IMR-90 (cell line): ENCODE results near the gene ERBB4. TPM values are rescaled to one million over a fixed set of nuclear protein-coding genes. Genes with fewer than 3 reads are reported as not detected.

Source experiments
- ATAC-seq: fragments of 200-7000 bp; cut with Tn5 transposase; 2 replicates; pipeline ENCODE4 v1.9.1; 2020; ENCODE audit warnings: low read depth, mild to moderate bottlenecking, moderate library complexity
- BruUV-seq: library from RNA; stranded (reverse); fragments of 400-500 nt; replicated peaks from 2 replicates; lab custom pipeline; 2021; lab: Mats Ljungman, UMichigan
- CTCF ChIA-PET: fragments of 300-600 bp; formaldehyde crosslinking; extraction: SDS; loops from one replicate; lab custom pipeline; 2021; ENCODE audit warnings: antibody characterized with exemption; lab: Yijun Ruan, JAX
- POLR2A ChIA-PET: fragments of 300-600 bp; sonication (Branson Sonifier 250); formaldehyde crosslinking; loops from one replicate; lab custom pipeline; 2022; ENCODE audit warnings: antibody characterized with exemption; ENCODE audit not compliant: unreplicated experiment; lab: Charles Lee
- DNase-seq: peaks from one replicate; pipeline ENCODE4 v3.0.0; 2013
- H2AFZ ChIP-seq: replicated peaks from 2 replicates; pipeline ENCODE3; 2013; ENCODE audit warnings: low read length, mild to moderate bottlenecking; ENCODE audit not compliant: poor library complexity
- H2AK5ac ChIP-seq: 2 replicates; pipeline ENCODE4 v1.6.1; 2013; ENCODE audit warnings: low read depth, low read length, inconsistent platforms
- H2AK9ac ChIP-seq: replicated peaks from 2 replicates; pipeline ENCODE3; 2013; ENCODE audit warnings: mild to moderate bottlenecking, low read depth, low read length, moderate library complexity; ENCODE audit not compliant: poor library complexity
- H2BK120ac ChIP-seq: 2 replicates; pipeline ENCODE4 v1.6.1; 2013; ENCODE audit warnings: low read depth, low read length, inconsistent platforms
- H2BK15ac ChIP-seq: 3 replicates; pipeline ENCODE4 v1.6.1; 2013; ENCODE audit warnings: low read depth, low read length, inconsistent platforms
- H2BK20ac ChIP-seq: 2 replicates; pipeline ENCODE4 v1.6.1; 2013; ENCODE audit warnings: low read depth, mild to moderate bottlenecking, inconsistent platforms, low read length, moderate library complexity
- H2BK5ac ChIP-seq: 2 replicates; pipeline ENCODE4 v1.6.1; 2013; ENCODE audit warnings: mild to moderate bottlenecking, low read depth, low read length, inconsistent platforms; ENCODE audit not compliant: poor library complexity, severe bottlenecking
- H3K14ac ChIP-seq: replicated peaks from 2 replicates; pipeline ENCODE4 v1.6.1; 2013; ENCODE audit warnings: low read depth, low read length, inconsistent platforms
- H3K18ac ChIP-seq: 2 replicates; pipeline ENCODE4 v1.6.1; 2013; ENCODE audit warnings: low read depth, low read length, control low read depth
- H3K23ac ChIP-seq: 2 replicates; pipeline ENCODE4 v1.6.1; 2013; ENCODE audit warnings: low read depth, low read length, inconsistent platforms
- H3K27ac ChIP-seq: 2 replicates; pipeline ENCODE4 v1.5.1; 2013; ENCODE audit warnings: mild to moderate bottlenecking, control low read depth, low read length; ENCODE audit not compliant: insufficient read depth
- H3K27me3 ChIP-seq: 2 replicates; pipeline ENCODE4 v1.6.1; 2013; ENCODE audit warnings: low read length; ENCODE audit not compliant: control insufficient read depth, insufficient read depth
- H3K36me3 ChIP-seq: 2 replicates; pipeline ENCODE4 v1.6.1; 2013; ENCODE audit warnings: low read length, mixed read lengths; ENCODE audit not compliant: control insufficient read depth, insufficient read depth
- H3K4ac ChIP-seq: 2 replicates; pipeline ENCODE4 v1.6.1; 2013; ENCODE audit warnings: low read depth, low read length, inconsistent platforms
- H3K4me1 ChIP-seq: 2 replicates; pipeline ENCODE4 v1.6.1; 2013; ENCODE audit warnings: low read length, mixed read lengths; ENCODE audit not compliant: control insufficient read depth, insufficient read depth
- H3K4me2 ChIP-seq: 2 replicates; pipeline ENCODE4 v1.6.1; 2013; ENCODE audit warnings: low read depth, mild to moderate bottlenecking, control low read depth, low read length, moderate library complexity
- H3K4me3 ChIP-seq: 2 replicates; pipeline ENCODE4 v1.5.1; 2013; ENCODE audit warnings: low read depth, mild to moderate bottlenecking, control low read depth, low read length, moderate library complexity; ENCODE audit not compliant: insufficient read depth
- H3K56ac ChIP-seq: 2 replicates; pipeline ENCODE4 v1.6.1; 2013; ENCODE audit warnings: low read length, inconsistent platforms; ENCODE audit not compliant: insufficient read depth; ENCODE audit errors: extremely low read depth
- H3K79me1 ChIP-seq, 2 experiments: 2 replicates each; pipeline ENCODE4 v1.6.1; 2013; ENCODE audit warnings: low read length in 2 of 2, inconsistent platforms in 1 of 2, low read depth in 1 of 2
- H3K9ac ChIP-seq: 2 replicates; pipeline ENCODE4 v1.6.1; 2013; ENCODE audit warnings: low read depth, low read length, control low read depth
- H3K9me1 ChIP-seq: 2 replicates; pipeline ENCODE4 v1.6.1; 2013; ENCODE audit warnings: low read length, inconsistent platforms; ENCODE audit not compliant: insufficient read depth
- H3K9me3 ChIP-seq: 2 replicates; pipeline ENCODE4 v1.6.1; 2013; ENCODE audit warnings: low read length; ENCODE audit not compliant: control insufficient read depth, insufficient read depth
- H4K20me1 ChIP-seq: 2 replicates; pipeline ENCODE4 v1.6.1; 2013; ENCODE audit warnings: low read length, inconsistent platforms; ENCODE audit not compliant: insufficient read depth
- H4K5ac ChIP-seq: 2 replicates; pipeline ENCODE4 v1.6.1; 2013; ENCODE audit warnings: mild to moderate bottlenecking, low read depth, low read length, control low read depth
- H4K8ac ChIP-seq, 2 experiments: 2 replicates each; pipeline ENCODE4 v1.6.1; 2013; ENCODE audit warnings: low read depth in 2 of 2, low read length in 2 of 2, control low read depth in 1 of 2, inconsistent platforms in 1 of 2
- H4K91ac ChIP-seq: 2 replicates; pipeline ENCODE4 v1.6.1; 2013; ENCODE audit warnings: low read depth, low read length, inconsistent platforms; ENCODE audit not compliant: insufficient read depth
- BHLHE40 ChIP-seq: fragments of 150-350 bp; IDR thresholded peaks from 2 replicates; pipeline ENCODE4 v1.6.1; 2016; ENCODE audit warnings: mild to moderate bottlenecking, low read depth, low read length
- CEBPB ChIP-seq: IDR thresholded peaks from 2 replicates; pipeline ENCODE4 v1.6.1; 2012; ENCODE audit warnings: low read depth, low read length, improper control_type of control experiment
- CHD1 ChIP-seq: IDR thresholded peaks from 2 replicates; pipeline ENCODE4 v1.6.1; 2012; ENCODE audit warnings: low read depth, low read length, improper control_type of control experiment
- CTCF ChIP-seq: conservative IDR thresholded peaks from 2 replicates; pipeline ENCODE4 v1.5.1; 2012; ENCODE audit warnings: mild to moderate bottlenecking, low read depth, low read length, improper control_type of control experiment
- ELK1 ChIP-seq: fragments of 150-350 bp; IDR thresholded peaks from 2 replicates; pipeline ENCODE4 v1.6.1; 2016; ENCODE audit warnings: low read depth, mild to moderate bottlenecking, low read length, moderate library complexity, borderline replicate concordance
- FOS ChIP-seq: fragments of 150-350 bp; IDR thresholded peaks from 2 replicates; pipeline ENCODE4 v1.6.1; 2016; ENCODE audit warnings: low read depth, low read length
- MAFK ChIP-seq: IDR thresholded peaks from 2 replicates; pipeline ENCODE4 v1.6.1; 2012; ENCODE audit warnings: low read depth, low read length, improper control_type of control experiment
- MAZ ChIP-seq: IDR thresholded peaks from 2 replicates; pipeline ENCODE4 v1.6.1; 2012; ENCODE audit warnings: low read depth, mild to moderate bottlenecking, low read length, improper control_type of control experiment, moderate library complexity, borderline replicate concordance
- RAD21 ChIP-seq: IDR thresholded peaks from 2 replicates; pipeline ENCODE4 v1.6.1; 2012; ENCODE audit warnings: low read length, improper control_type of control experiment
- RCOR1 ChIP-seq: IDR thresholded peaks from 2 replicates; pipeline ENCODE4 v1.6.1; 2012; ENCODE audit warnings: mild to moderate bottlenecking, low read length, improper control_type of control experiment; ENCODE audit not compliant: insufficient replicate concordance
- RFX5 ChIP-seq: IDR thresholded peaks from 2 replicates; pipeline ENCODE4 v1.8.0; 2012; ENCODE audit warnings: low read depth, mild to moderate bottlenecking, low read length, moderate library complexity
- USF2 ChIP-seq: fragments of 150-350 bp; IDR thresholded peaks from 2 replicates; pipeline ENCODE4 v1.6.1; 2017; ENCODE audit warnings: mild to moderate bottlenecking, antibody characterized with exemption, low read length, low read depth
- WGBS, 2 experiments: methylation state at CpG; one replicate each; pipeline versions ENCODE4 v1.1.5 to v1.1.7; 2013; ENCODE audit warnings: missing lambda C conversion rate in 2 of 2; ENCODE audit not compliant: insufficient read length in 1 of 2; ENCODE audit errors: extremely low coverage in 2 of 2; 5-methylcytosine and 5-hydroxymethylcytosine counted together
- dilution Hi-C: fragments of 300-500 bp; cut with HindIII; formaldehyde crosslinking; loops from one replicate; pipeline ENCODE4 v1.14.3; 2018; ENCODE audit warnings: low sequenced_read_pairs; ENCODE audit not compliant: unreplicated experiment
- in situ Hi-C: fragments of 300-500 bp; cut with MboI; formaldehyde crosslinking; loops from 3 replicates; pipeline ENCODE4 v1.14.3; 2019; ENCODE audit warnings: low sequenced_read_pairs, inconsistent platforms, mixed read lengths
- intact Hi-C: fragments of 100-400 bp; cut with micrococcal nuclease; formaldehyde crosslinking; loops from 2 replicates; pipeline ENCODE4 v1.10.0; 2022
- polyA plus RNA-seq, 3 experiments: library from polyadenylated mRNA; depleted of rRNA; stranded (reverse); fragments of >200 nt; gene quantifications; 2 replicates each; pipeline ENCODE4 v1.2.3, GENCODE V29; 2012; ENCODE audit warnings: low replicate concordance in 1 of 3
- total RNA-seq: library from RNA; depleted of rRNA; stranded (reverse); fragments of >200 nt; gene quantifications from 2 replicates; pipeline ENCODE4 v1.2.3, GENCODE V29; 2012

The ERBB4 gene
- total and polyA plus RNA-seq, 2 of the 4 experiments (the other 2 are of a cell fraction) = not detected

GRCh38 chr2:212299333-212299732, 239.3 kb downstream of the ERBB4 start:
- Histone ChIP-seq H2BK120ac (no peak overlapping the region), H3K14ac (no peak overlapping the region), H2BK15ac (no peak overlapping the region), H4K5ac (no peak overlapping the region), H3K23ac (no peak overlapping the region), H3K4me3 (no peak overlapping the region), H3K4me1 (no peaks in the 10 kb centered on the region), H3K56ac (no peak overlapping the region), H3K18ac (no peak overlapping the region), H3K27ac (no peak overlapping the region), H3K4ac (no peak overlapping the region), H4K91ac (no peak overlapping the region), H4K8ac (no peak overlapping the region), H2AK9ac (no peak overlapping the region), H3K9me1 (no peaks in the 10 kb centered on the region), H4K20me1 (no peaks in the 10 kb centered on the region), H3K36me3 (no peaks in the 10 kb centered on the region), H3K79me1 (no peaks in the 10 kb centered on the region), H2BK5ac (no peak overlapping the region), H3K27me3 (no peaks in the 10 kb centered on the region), H3K9me3 (no peaks in the 10 kb centered on the region), H3K4me2 (no peak overlapping the region), H3K9ac (no peak overlapping the region), H2BK20ac (no peak overlapping the region), H2AFZ (no peak overlapping the region), H2AK5ac (no peak overlapping the region)
- POLR2A ChIA-PET = no interaction called here
- no TSS peak for BruUV-seq
- no CpG with 5 or more reads among the region's 3 CpGs for WGBS, 2 experiments
- in situ Hi-C loops (no loop called here), intact Hi-C loops (no loop called here), dilution Hi-C loops (no loop called here)
- no peak for ATAC-seq
- TF ChIP-seq MAZ = no peak
- TF ChIP-seq CTCF = no peak
- no peak for TF ChIP-seq CHD1
- no peak for TF ChIP-seq MAFK
- TF ChIP-seq RAD21 = no peak
- TF ChIP-seq BHLHE40 = no peak
- TF ChIP-seq FOS = no peak
- no peak for TF ChIP-seq USF2
- no peak for TF ChIP-seq ELK1
- no peak for TF ChIP-seq RFX5
- no peak for TF ChIP-seq RCOR1
- TF ChIP-seq CEBPB = no peak
- DNase-seq = no peak
- CTCF ChIA-PET = no interaction called here
